ENCODE measurements around the gene SNAP29.

DNA sequence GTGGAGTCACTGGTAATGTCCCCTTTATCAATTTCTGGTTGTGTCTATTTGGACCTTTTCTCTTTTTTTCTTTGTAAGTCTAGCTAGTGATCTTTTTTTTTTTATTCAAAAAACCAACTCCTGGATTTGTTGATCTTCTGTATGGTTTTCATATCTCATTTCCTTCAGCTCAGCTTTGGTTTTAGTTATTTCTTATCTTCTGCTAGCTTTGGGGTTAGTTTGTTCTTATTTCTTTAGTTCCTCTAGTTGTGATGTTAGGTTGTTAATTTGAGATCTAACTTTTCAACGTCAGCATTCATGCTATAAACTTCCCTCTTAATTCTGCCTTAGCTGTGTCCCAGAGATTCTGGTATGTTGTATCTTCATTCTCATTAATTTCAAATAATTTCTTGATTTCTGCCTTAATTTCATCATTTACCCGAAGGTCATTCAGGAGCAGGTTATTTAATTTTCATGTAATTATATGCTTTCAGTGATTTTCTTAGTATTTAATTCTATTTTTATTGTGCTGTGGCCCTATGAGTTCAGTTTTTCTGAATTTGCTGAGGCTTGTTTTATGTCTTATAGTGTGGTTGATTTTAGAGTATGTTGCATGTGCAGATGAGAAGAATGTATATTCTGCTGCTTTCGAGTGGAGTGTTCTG is 29.2 kb upstream of the SNAP29 start:
- TF ChIP-seq, protein P1, sequence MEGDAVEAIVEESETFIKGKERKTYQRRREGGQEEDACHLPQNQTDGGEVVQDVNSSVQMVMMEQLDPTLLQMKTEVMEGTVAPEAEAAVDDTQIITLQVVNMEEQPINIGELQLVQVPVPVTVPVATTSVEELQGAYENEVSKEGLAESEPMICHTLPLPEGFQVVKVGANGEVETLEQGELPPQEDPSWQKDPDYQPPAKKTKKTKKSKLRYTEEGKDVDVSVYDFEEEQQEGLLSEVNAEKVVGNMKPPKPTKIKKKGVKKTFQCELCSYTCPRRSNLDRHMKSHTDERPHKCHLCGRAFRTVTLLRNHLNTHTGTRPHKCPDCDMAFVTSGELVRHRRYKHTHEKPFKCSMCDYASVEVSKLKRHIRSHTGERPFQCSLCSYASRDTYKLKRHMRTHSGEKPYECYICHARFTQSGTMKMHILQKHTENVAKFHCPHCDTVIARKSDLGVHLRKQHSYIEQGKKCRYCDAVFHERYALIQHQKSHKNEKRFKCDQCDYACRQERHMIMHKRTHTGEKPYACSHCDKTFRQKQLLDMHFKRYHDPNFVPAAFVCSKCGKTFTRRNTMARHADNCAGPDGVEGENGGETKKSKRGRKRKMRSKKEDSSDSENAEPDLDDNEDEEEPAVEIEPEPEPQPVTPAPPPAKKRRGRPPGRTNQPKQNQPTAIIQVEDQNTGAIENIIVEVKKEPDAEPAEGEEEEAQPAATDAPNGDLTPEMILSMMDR (IDR thresholded peaks at IDR 0.05): no peak
- TF ChIP-seq POLR2A (IDR thresholded peaks at IDR 0.05): no peak

Measured in body of pancreas (tissue), 4 donors.